ENCODE measurements around the gene MCM6.

DNA sequence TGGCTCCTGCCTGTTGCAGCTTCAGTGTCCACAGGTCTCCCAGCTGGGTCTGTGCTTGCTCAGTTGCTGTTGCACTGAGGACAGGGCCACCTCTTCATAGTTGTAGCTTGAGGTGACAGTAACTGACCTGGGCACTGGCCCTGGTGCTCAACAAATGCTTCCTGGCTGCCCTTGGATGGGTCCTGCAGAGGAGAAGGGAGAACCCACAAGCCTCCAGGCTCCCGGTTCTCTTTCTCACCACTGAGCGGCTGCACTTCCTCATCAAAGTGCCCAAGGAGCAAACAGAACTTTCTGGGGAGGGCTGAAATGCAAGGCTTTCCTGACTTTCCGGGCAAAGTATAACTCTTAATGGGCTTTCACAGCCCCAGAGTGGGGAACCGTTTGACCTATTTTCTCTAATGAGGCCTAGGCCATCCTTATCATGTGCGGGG is 78.0 kb downstream of the MCM6 start:
- TF ChIP-seq, protein P1, sequence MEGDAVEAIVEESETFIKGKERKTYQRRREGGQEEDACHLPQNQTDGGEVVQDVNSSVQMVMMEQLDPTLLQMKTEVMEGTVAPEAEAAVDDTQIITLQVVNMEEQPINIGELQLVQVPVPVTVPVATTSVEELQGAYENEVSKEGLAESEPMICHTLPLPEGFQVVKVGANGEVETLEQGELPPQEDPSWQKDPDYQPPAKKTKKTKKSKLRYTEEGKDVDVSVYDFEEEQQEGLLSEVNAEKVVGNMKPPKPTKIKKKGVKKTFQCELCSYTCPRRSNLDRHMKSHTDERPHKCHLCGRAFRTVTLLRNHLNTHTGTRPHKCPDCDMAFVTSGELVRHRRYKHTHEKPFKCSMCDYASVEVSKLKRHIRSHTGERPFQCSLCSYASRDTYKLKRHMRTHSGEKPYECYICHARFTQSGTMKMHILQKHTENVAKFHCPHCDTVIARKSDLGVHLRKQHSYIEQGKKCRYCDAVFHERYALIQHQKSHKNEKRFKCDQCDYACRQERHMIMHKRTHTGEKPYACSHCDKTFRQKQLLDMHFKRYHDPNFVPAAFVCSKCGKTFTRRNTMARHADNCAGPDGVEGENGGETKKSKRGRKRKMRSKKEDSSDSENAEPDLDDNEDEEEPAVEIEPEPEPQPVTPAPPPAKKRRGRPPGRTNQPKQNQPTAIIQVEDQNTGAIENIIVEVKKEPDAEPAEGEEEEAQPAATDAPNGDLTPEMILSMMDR (IDR thresholded peaks at IDR 0.05; ENCODE audit: insufficient read depth, low read depth, low read length) = no peak
- TF ChIP-seq EZH2 (IDR thresholded peaks at IDR 0.05; ENCODE audit: insufficient read depth, low read length) = no peak

Data from astrocyte (in vitro differentiated cells and primary cell).